ENCODE results near the gene OR10J4.

The OR10J4 gene

GRCh38 chr1:159429074-159429861, 2.7 kb upstream of the OR10J4 start:
- no peak for DNase-seq (ENCODE audit: low read depth)
- TF ChIP-seq MYC (IDR thresholded peaks at IDR 0.05; ENCODE audit: low read depth, low read length), result no peak
- TF ChIP-seq, protein P1, sequence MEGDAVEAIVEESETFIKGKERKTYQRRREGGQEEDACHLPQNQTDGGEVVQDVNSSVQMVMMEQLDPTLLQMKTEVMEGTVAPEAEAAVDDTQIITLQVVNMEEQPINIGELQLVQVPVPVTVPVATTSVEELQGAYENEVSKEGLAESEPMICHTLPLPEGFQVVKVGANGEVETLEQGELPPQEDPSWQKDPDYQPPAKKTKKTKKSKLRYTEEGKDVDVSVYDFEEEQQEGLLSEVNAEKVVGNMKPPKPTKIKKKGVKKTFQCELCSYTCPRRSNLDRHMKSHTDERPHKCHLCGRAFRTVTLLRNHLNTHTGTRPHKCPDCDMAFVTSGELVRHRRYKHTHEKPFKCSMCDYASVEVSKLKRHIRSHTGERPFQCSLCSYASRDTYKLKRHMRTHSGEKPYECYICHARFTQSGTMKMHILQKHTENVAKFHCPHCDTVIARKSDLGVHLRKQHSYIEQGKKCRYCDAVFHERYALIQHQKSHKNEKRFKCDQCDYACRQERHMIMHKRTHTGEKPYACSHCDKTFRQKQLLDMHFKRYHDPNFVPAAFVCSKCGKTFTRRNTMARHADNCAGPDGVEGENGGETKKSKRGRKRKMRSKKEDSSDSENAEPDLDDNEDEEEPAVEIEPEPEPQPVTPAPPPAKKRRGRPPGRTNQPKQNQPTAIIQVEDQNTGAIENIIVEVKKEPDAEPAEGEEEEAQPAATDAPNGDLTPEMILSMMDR (IDR thresholded peaks at IDR 0.05; ENCODE audit: low read depth, low read length), result no peak
- TF ChIP-seq POLR2A (IDR thresholded peaks at IDR 0.05; ENCODE audit: extremely low read depth, insufficient read length), result no peak
- TF ChIP-seq, protein P2, sequence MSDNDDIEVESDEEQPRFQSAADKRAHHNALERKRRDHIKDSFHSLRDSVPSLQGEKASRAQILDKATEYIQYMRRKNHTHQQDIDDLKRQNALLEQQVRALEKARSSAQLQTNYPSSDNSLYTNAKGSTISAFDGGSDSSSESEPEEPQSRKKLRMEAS (IDR thresholded peaks at IDR 0.05; ENCODE audit: low read depth, low read length), result no peak

DNA sequence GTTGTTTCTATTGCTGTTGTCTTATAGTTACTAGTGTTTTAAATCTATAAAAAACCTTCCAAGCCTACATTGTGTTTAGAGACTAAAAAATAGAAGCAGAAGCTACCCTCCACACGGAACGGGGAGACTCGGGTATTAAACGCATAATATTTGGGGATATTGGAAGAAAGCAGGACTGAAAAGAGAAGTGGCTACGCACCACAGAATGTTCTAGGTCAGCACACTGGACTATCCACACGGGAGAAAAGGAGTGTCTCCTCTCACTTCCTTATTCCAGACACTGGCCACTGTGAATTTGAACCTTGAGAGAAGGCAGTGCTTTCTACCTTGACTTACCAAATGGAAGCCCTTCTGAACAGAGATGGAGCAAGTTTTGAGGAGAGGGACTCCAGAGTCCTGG, 1.0 kb upstream of the OR10J4 start:
- no peak for DNase-seq (ENCODE audit: low read depth)
- TF ChIP-seq POLR2A (IDR thresholded peaks at IDR 0.05; ENCODE audit: extremely low read depth, insufficient read length), result no peak
- TF ChIP-seq MYC (IDR thresholded peaks at IDR 0.05; ENCODE audit: low read depth, low read length), result no peak
- TF ChIP-seq, protein P2 (IDR thresholded peaks at IDR 0.05; ENCODE audit: low read depth, low read length), result no peak
- TF ChIP-seq, protein P1 (IDR thresholded peaks at IDR 0.05; ENCODE audit: low read depth, low read length), result no peak
- no peak overlapping the region for H3K4me3 ChIP-seq (ENCODE audit: low read depth, low read length)

More at GRCh38 chr1:159429074-159429861, 2.7 kb upstream of the OR10J4 start:
- H3K4me3 ChIP-seq (ENCODE audit: low read depth, low read length), result no peak overlapping the region

DNA sequence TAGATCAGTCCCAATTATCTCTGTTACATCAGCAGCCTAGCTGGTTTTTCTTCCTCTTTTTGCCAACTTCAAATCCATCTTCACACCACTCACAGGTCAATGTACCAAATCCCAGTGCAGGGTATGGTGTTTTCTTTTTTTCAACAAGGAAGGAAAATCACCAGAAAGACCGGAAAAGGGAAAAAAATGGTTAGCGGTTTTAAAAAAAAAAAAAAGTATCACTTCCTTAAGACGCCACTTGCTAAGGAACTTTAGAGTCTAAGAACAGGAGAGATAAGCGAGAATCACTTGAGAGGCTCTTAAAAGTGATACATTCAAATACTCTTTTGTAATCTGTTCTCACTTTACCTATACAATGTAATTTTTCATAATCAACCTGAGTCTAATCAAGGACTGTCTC, 4.5 kb downstream of the OR10J4 start:
- no peak overlapping the region for H3K4me3 ChIP-seq (ENCODE audit: low read depth, low read length)
- TF ChIP-seq, protein P1 (IDR thresholded peaks at IDR 0.05; ENCODE audit: low read depth, low read length), result no peak
- TF ChIP-seq MYC (IDR thresholded peaks at IDR 0.05; ENCODE audit: low read depth, low read length) (no peak), POLR2A (IDR thresholded peaks at IDR 0.05; ENCODE audit: extremely low read depth, insufficient read length) (no peak)
- TF ChIP-seq, protein P2 (IDR thresholded peaks at IDR 0.05; ENCODE audit: low read depth, low read length), result no peak
- DNase-seq (ENCODE audit: low read depth), result no peak

GRCh38 chr1:159439422-159439821, 7.4 kb downstream of the OR10J4 start, which contains the start of gene OR10J1:
OR10J1 (plus strand) TSS chr1:159439722; CDS start chr1:159439792, 70 bp downstream.
- no peak within 1 kb of the TSS for H3K4me3 ChIP-seq (ENCODE audit: low read depth, low read length)
- no peak for DNase-seq (ENCODE audit: low read depth)
- TF ChIP-seq, protein P2 (IDR thresholded peaks at IDR 0.05; ENCODE audit: low read depth, low read length), result no peak
- TF ChIP-seq, protein P1 (IDR thresholded peaks at IDR 0.05; ENCODE audit: low read depth, low read length), result no peak
- TF ChIP-seq POLR2A (IDR thresholded peaks at IDR 0.05; ENCODE audit: extremely low read depth, insufficient read length), result no peak
- TF ChIP-seq MYC (IDR thresholded peaks at IDR 0.05; ENCODE audit: low read depth, low read length), result no peak

GRCh38 chr1:159441360-159441759, 9.4 kb downstream of the OR10J4 start:
- no peak overlapping the region for H3K4me3 ChIP-seq (ENCODE audit: low read depth, low read length)
- no peak for TF ChIP-seq MYC (IDR thresholded peaks at IDR 0.05; ENCODE audit: low read depth, low read length)
- no peak for TF ChIP-seq POLR2A (IDR thresholded peaks at IDR 0.05; ENCODE audit: extremely low read depth, insufficient read length)
- TF ChIP-seq, protein P2 (IDR thresholded peaks at IDR 0.05; ENCODE audit: low read depth, low read length), result no peak
- TF ChIP-seq, protein P1 (IDR thresholded peaks at IDR 0.05; ENCODE audit: low read depth, low read length), result no peak
- DNase-seq (ENCODE audit: low read depth), result no peak
